NCI-H1092 treated with DMSO at 0.1 percent for 48 hours (cell line): ENCODE data around the gene LRRC4C.

Source experiments
- DNase-seq: peaks from one replicate; lab custom pipeline; 2025; lab: John Stamatoyannopoulos, UW

The LRRC4C gene

GRCh38 chr11:41323446-41323845 lies 136.0 kb downstream of the LRRC4C start:
- no peak for DNase-seq

- DNase-seq: no peak
These were observed 138.8 kb downstream of the LRRC4C start for GRCh38 chr11:41320653-41321052.

- no peak for DNase-seq
These were observed 139.2 kb downstream of the LRRC4C start for GRCh38 chr11:41320238-41320637.

- no peak for DNase-seq
These were observed 140.0 kb downstream of the LRRC4C start for GRCh38 chr11:41319434-41319833.

GRCh38 chr11:41316751-41317150 lies 142.7 kb downstream of the LRRC4C start:
- no peak for DNase-seq

GRCh38 chr11:41313226-41313625 lies 146.2 kb downstream of the LRRC4C start:
- DNase-seq: no peak

GRCh38 chr11:41309716-41310115 lies 149.7 kb downstream of the LRRC4C start:
- DNase-seq: no peak

GRCh38 chr11:41309111-41309522 lies 150.3 kb downstream of the LRRC4C start:
- DNase-seq: no peak

- no peak for DNase-seq
These were observed 151.2 kb downstream of the LRRC4C start for GRCh38 chr11:41308286-41308685.

GRCh38 chr11:41307296-41308080 lies 152.0 kb downstream of the LRRC4C start:
- DNase-seq: no peak

- DNase-seq: no peak
These were observed 153.0 kb downstream of the LRRC4C start for GRCh38 chr11:41306431-41306830.

- DNase-seq: no peak
These were observed 158.4 kb downstream of the LRRC4C start for GRCh38 chr11:41301023-41301422.

- DNase-seq: no peak
These were observed 170.0 kb downstream of the LRRC4C start for GRCh38 chr11:41289408-41289807.

GRCh38 chr11:41286751-41287150 lies 172.7 kb downstream of the LRRC4C start:
- DNase-seq: no peak

- no peak for DNase-seq
These were observed 175.1 kb downstream of the LRRC4C start for GRCh38 chr11:41284354-41284753.

GRCh38 chr11:41283191-41283930 lies 176.1 kb downstream of the LRRC4C start:
- no peak for DNase-seq

GRCh38 chr11:41282395-41282794 lies 177.1 kb downstream of the LRRC4C start:
- DNase-seq: no peak

GRCh38 chr11:41281131-41281742 lies 178.2 kb downstream of the LRRC4C start:
- DNase-seq: no peak

- no peak for DNase-seq
These were observed 184.6 kb downstream of the LRRC4C start for GRCh38 chr11:41274831-41275230.

- no peak for DNase-seq
These were observed 185.5 kb downstream of the LRRC4C start for GRCh38 chr11:41273908-41274307.

GRCh38 chr11:41267451-41267850 lies 192.0 kb downstream of the LRRC4C start:
- no peak for DNase-seq

GRCh38 chr11:41256041-41256440 lies 203.4 kb downstream of the LRRC4C start:
- DNase-seq: no peak

GRCh38 chr11:41254966-41255365 lies 204.5 kb downstream of the LRRC4C start:
- DNase-seq: no peak
